Spleen (tissue), 11 donors: ENCODE data around the gene ADAMTS20. TPM values are rescaled to one million over a fixed set of nuclear protein-coding genes. Genes with fewer than 3 reads are reported as not detected.

ENCODE experiments used
- DNase-seq: peaks from one replicate; pipeline ENCODE4 v3.0.0-alpha.2; 2020
- H3K27ac ChIP-seq, 8 donors: fragments of 200-600 bp; sonication (generic) in 7 of 8; 1 replicate in 4 of 8; 2 replicates in 4 of 8; pipeline versions ENCODE4 v1.5.0 to v1.8.0; 2016 to 2021; ENCODE audit warnings: inconsistent platforms in 4 of 8, mild to moderate bottlenecking in 4 of 8, moderate library complexity in 1 of 8
- H3K27me3 ChIP-seq, 7 donors: fragments of 200-600 bp; sonication (generic) in 6 of 7; replicated peaks in 1 of 7; 1 replicate in 4 of 7; 2 replicates in 3 of 7; pipeline versions ENCODE4 v1.5.0 to v1.8.0; 2016 to 2021; ENCODE audit warnings: inconsistent platforms in 3 of 7, mild to moderate bottlenecking in 1 of 7
- H3K36me3 ChIP-seq, 6 donors: fragments of 200-600 bp; sonication (generic) in 5 of 6; 1 replicate in 4 of 6; 2 replicates in 2 of 6; pipeline versions ENCODE4 v1.5.0 to v1.8.0; 2016 to 2021; ENCODE audit warnings: inconsistent platforms in 2 of 6
- H3K4me1 ChIP-seq, 6 donors: fragments of 200-600 bp; sonication (generic) in 5 of 6; 1 replicate in 3 of 6; 2 replicates in 3 of 6; pipeline versions ENCODE4 v1.5.0 to v1.8.0; 2016 to 2021; ENCODE audit warnings: inconsistent platforms in 3 of 6
- H3K4me3 ChIP-seq, 8 donors: fragments of 200-600 bp; sonication (generic) in 7 of 8; 1 replicate in 4 of 8; 2 replicates in 4 of 8; pipeline versions ENCODE4 v1.5.0 to v1.8.0; 2016 to 2021; ENCODE audit warnings: inconsistent platforms in 4 of 8, mild to moderate bottlenecking in 4 of 8, moderate library complexity in 2 of 8
- H3K9me3 ChIP-seq, 8 donors: fragments of 200-600 bp; sonication (generic) in 7 of 8; 1 replicate in 4 of 8; 2 replicates in 4 of 8; pipeline versions ENCODE4 v1.5.0 to v1.8.0; 2016 to 2021; ENCODE audit warnings: inconsistent platforms in 4 of 8
- CTCF ChIP-seq, 11 experiments: fragments of 200-600 bp in 7 of 11; fragments of 450-650 bp in 4 of 11; sonication (generic) in 4 of 11; IDR thresholded peaks in 8 of 11; conservative IDR thresholded peaks in 3 of 11; 1 replicate in 7 of 11; 2 replicates in 4 of 11; pipeline versions ENCODE4 v1.4.0 to v1.8.0; 2016 to 2021; ENCODE audit warnings: antibody characterized with exemption in 11 of 11, inconsistent platforms in 4 of 11, mild to moderate bottlenecking in 1 of 11
- POLR2A ChIP-seq, 3 donors: fragments of 450-650 bp; IDR thresholded peaks; one replicate each; pipeline ENCODE4 v1.5.1; 2017; ENCODE audit warnings: antibody characterized with exemption in 3 of 3, mild to moderate bottlenecking in 1 of 3
- POLR2AphosphoS5 ChIP-seq, 3 donors: sonication (generic); formaldehyde crosslinking; IDR thresholded peaks; one replicate each; pipeline ENCODE4 v1.5.1; 2017; ENCODE audit warnings: antibody characterized with exemption in 3 of 3
- WGBS, 5 donors: extraction: QIAGEN DNeasy Blood & Tissue Kit in 3 of 5; methylation state at CpG; one replicate each; pipeline versions ENCODE4 v1.1.5 to v1.1.7; 2013 to 2018; 5-methylcytosine and 5-hydroxymethylcytosine counted together
- intact Hi-C: fragments of 100-400 bp; cut with DNase I; formaldehyde crosslinking; loops from one replicate; pipeline ENCODE4 v1.15.0; 2023; ENCODE audit warnings: low total_unique reads
- polyA plus RNA-seq, 3 donors: library from polyadenylated mRNA; stranded (reverse); fragments of 200-250 nt; gene quantifications; one replicate each; pipeline ENCODE4 v1.2.1, GENCODE V29; 2013
- total RNA-seq, 7 donors: library from RNA; depleted of rRNA in 3 of 7; stranded (reverse); fragments of >200 nt in 3 of 7; fragmentation: NEBNext Ultra II Directional in 4 of 7; extraction: Animal tissue kit (Norgen Biotek cat#: 25700) in 4 of 7; gene quantifications; one replicate each; pipeline versions ENCODE4 v1.1.0 to v1.2.1, GENCODE V29; 2016 to 2021
- donor health status: healthy with polysubstance abuse.
- donor health status: DM: no; HTN: no; CAD: no; lungs with moderate emphysema.
- donor health status: DM: no; HTN: no; CAD: no.
- donor health status: Bipolar disorder and iron deficiency.
- donor health status: healthy.
- donor health status: DM: no; HTN: no; CAD: no.
- donor health status: DM: yes; HTN: yes; CAD: no.

ADAMTS20 gene
- total and polyA plus RNA-seq, 10 donors = not detected

GRCh38 chr12:43308776-43309175 is 243.2 kb downstream of the ADAMTS20 start:
- H3K4me1 ChIP-seq = no peaks in the 10 kb centered on the region
- no peak overlapping the region for H3K4me3 ChIP-seq
- 95 to 100% (median 99%) methylated on average over 3 of the region's 3 CpGs for WGBS, 5 donors
- TF ChIP-seq POLR2AphosphoS5 (IDR thresholded peaks at IDR 0.05) = no peak
- no peak for TF ChIP-seq POLR2A (IDR thresholded peaks at IDR 0.05)
- no peak for TF ChIP-seq CTCF (IDR thresholded peaks at IDR 0.05 in 8 of 11, conservative IDR thresholded peaks at IDR 0.05 in 3 of 11)
- no peak overlapping the region for H3K27ac ChIP-seq
- H3K27me3 ChIP-seq = no peaks in the 10 kb centered on the region
- no peak for DNase-seq
- intact Hi-C loops = no loop called here
- no peaks in the 10 kb centered on the region for H3K9me3 ChIP-seq
- H3K36me3 ChIP-seq = no peaks in the 10 kb centered on the region

GRCh38 chr12:43307126-43307525 is 244.9 kb downstream of the ADAMTS20 start:
- no peak overlapping the region for H3K27ac ChIP-seq
- no peaks in the 10 kb centered on the region for H3K27me3 ChIP-seq
- 89 to 97% (median 92%) methylated on average over 2 of the region's 2 CpGs for WGBS, 5 donors
- intact Hi-C loops = no loop called here
- no peaks in the 10 kb centered on the region for H3K9me3 ChIP-seq
- H3K4me1 ChIP-seq = no peaks in the 10 kb centered on the region
- TF ChIP-seq CTCF (IDR thresholded peaks at IDR 0.05 in 8 of 11, conservative IDR thresholded peaks at IDR 0.05 in 3 of 11) (no peak), POLR2A (IDR thresholded peaks at IDR 0.05) (no peak), POLR2AphosphoS5 (IDR thresholded peaks at IDR 0.05) (no peak)
- no peak for DNase-seq
- no peaks in the 10 kb centered on the region for H3K36me3 ChIP-seq
- H3K4me3 ChIP-seq = no peak overlapping the region

GRCh38 chr12:43306066-43306465 is 245.9 kb downstream of the ADAMTS20 start:
- Histone ChIP-seq H3K36me3 (no peaks in the 10 kb centered on the region), H3K9me3 (peaks cover 0 to 5% (median 0%) of the 10 kb centered on the region in 8 donors), H3K27ac (no peak overlapping the region), H3K27me3 (no peaks in the 10 kb centered on the region), H3K4me3 (no peak overlapping the region), H3K4me1 (no peaks in the 10 kb centered on the region)
- TF ChIP-seq CTCF (IDR thresholded peaks at IDR 0.05 in 8 of 11, conservative IDR thresholded peaks at IDR 0.05 in 3 of 11) (no peak), POLR2A (IDR thresholded peaks at IDR 0.05) (no peak), POLR2AphosphoS5 (IDR thresholded peaks at IDR 0.05) (no peak)
- DNase-seq = no peak
- WGBS, 5 donors = 57 to 93% (median 65%) methylated on average over 3 of the region's 3 CpGs
- intact Hi-C loops = no loop called here

GRCh38 chr12:43305065-43305464 is 246.9 kb downstream of the ADAMTS20 start:
- Histone ChIP-seq H3K36me3 (no peaks in the 10 kb centered on the region), H3K9me3 (peaks cover 0 to 7% (median 0%) of the 10 kb centered on the region in 8 donors), H3K4me3 (no peak overlapping the region), H3K4me1 (no peaks in the 10 kb centered on the region), H3K27ac (no peak overlapping the region), H3K27me3 (no peaks in the 10 kb centered on the region)
- intact Hi-C loops = no loop called here
- TF ChIP-seq POLR2AphosphoS5 (IDR thresholded peaks at IDR 0.05) (no peak), CTCF (IDR thresholded peaks at IDR 0.05 in 8 of 11, conservative IDR thresholded peaks at IDR 0.05 in 3 of 11) (no peak), POLR2A (IDR thresholded peaks at IDR 0.05) (no peak)
- WGBS, 5 donors = 23 to 64% (median 52%) methylated on average over 1 to 2 of the region's 2 CpGs
- DNase-seq = no peak

Other genes starting within 250 kb of the ADAMTS20 start
- gene PUS7L, start 206.6 kb upstream of the ADAMTS20 start, total RNA-seq = 10 to 100 TPM; 13.3 to 18.2 (median 15.9) TPM
- gene PUS7L, start 206.6 kb upstream of the ADAMTS20 start, polyA plus RNA-seq = 1 to 10 TPM; 1.5 to 2.1 (median 1.8) TPM
- 10 to 100 TPM; 32.6 to 97.9 (median 52.0) TPM for gene IRAK4, start 206.7 kb upstream of the ADAMTS20 start, total RNA-seq
- 10 to 100 TPM; 18.1 to 23.1 (median 20.0) TPM for gene IRAK4, start 206.7 kb upstream of the ADAMTS20 start, polyA plus RNA-seq